ENCODE data around the gene MADD. TPM values are rescaled to one million over a fixed set of nuclear protein-coding genes. Genes with fewer than 3 reads are reported as not detected.
A peak's percentile ranks its signal among the peaks of the same experiment; 100 is the strongest.

The MADD gene
- total RNA-seq, 1 donor from 2014 or later: 40.9 TPM

- intact Hi-C loops (cut with micrococcal nuclease): no loop called here
- H3K4me3 ChIP-seq: peak overlapping the region; percentile 72
Measured at GRCh38 chr11:47353978-47354774, 84.2 kb downstream of the MADD start.

GRCh38 chr11:47354913-47355282 is 85.0 kb downstream of the MADD start:
- peaks cover 18% of the 10 kb centered on the region for H3K36me3 ChIP-seq
- peaks cover 25% of the 10 kb centered on the region for H3K4me1 ChIP-seq
- no peaks in the 10 kb centered on the region for H3K27me3 ChIP-seq (ENCODE audit: low read depth)
- H3K27ac ChIP-seq (replicated peaks): peak overlapping the region; percentile 97
- no peaks in the 10 kb centered on the region for H3K9me3 ChIP-seq (replicated peaks)
- TF ChIP-seq CTCF (IDR thresholded peaks at IDR 0.05; ENCODE audit: borderline replicate concordance): no peak
- intact Hi-C loops (cut with micrococcal nuclease): no loop called here
- no peak for DNase-seq
- peak overlapping the region; percentile 72 for H3K4me3 ChIP-seq

More at GRCh38 chr11:47353978-47354774, 84.2 kb downstream of the MADD start:
- Histone ChIP-seq H3K27ac (replicated peaks) (peak overlapping the region; percentile 97), H3K36me3 (peaks cover 23% of the 10 kb centered on the region), H3K4me1 (peaks cover 28% of the 10 kb centered on the region), H3K27me3 (ENCODE audit: low read depth) (no peaks in the 10 kb centered on the region), H3K9me3 (replicated peaks) (no peaks in the 10 kb centered on the region)
- TF ChIP-seq CTCF (IDR thresholded peaks at IDR 0.05; ENCODE audit: borderline replicate concordance): no peak
- DNase-seq: no peak

- Histone ChIP-seq H3K4me3 (peak overlapping the region; percentile 72), H3K9me3 (replicated peaks) (no peaks in the 10 kb centered on the region), H3K36me3 (peaks cover 12% of the 10 kb centered on the region), H3K4me1 (peaks cover 24% of the 10 kb centered on the region), H3K27ac (replicated peaks) (peak overlapping the region; percentile 97), H3K27me3 (ENCODE audit: low read depth) (no peaks in the 10 kb centered on the region)
- intact Hi-C loops (cut with micrococcal nuclease): no loop called here
- peak; percentile 96 for DNase-seq
- peak; percentile 93 for TF ChIP-seq CTCF (IDR thresholded peaks at IDR 0.05; ENCODE audit: borderline replicate concordance)
Measured at GRCh38 chr11:47355283-47356128, 85.6 kb downstream of the MADD start.

- H3K4me3 ChIP-seq: no peak overlapping the region
- peaks cover 26% of the 10 kb centered on the region for H3K4me1 ChIP-seq
- H3K27ac ChIP-seq (replicated peaks): peak overlapping the region; percentile 97
- H3K27me3 ChIP-seq (ENCODE audit: low read depth): no peaks in the 10 kb centered on the region
- no peaks in the 10 kb centered on the region for H3K9me3 ChIP-seq (replicated peaks)
- TF ChIP-seq CTCF (IDR thresholded peaks at IDR 0.05; ENCODE audit: borderline replicate concordance): no peak
- no peak for DNase-seq
- intact Hi-C loops (cut with micrococcal nuclease): no loop called here
- H3K36me3 ChIP-seq: peaks cover 3% of the 10 kb centered on the region
Measured at GRCh38 chr11:47356129-47356997, 86.4 kb downstream of the MADD start.

- no peaks in the 10 kb centered on the region for H3K36me3 ChIP-seq
- TF ChIP-seq CTCF (IDR thresholded peaks at IDR 0.05; ENCODE audit: borderline replicate concordance): no peak
- no peak overlapping the region for H3K27ac ChIP-seq (replicated peaks)
- no peak for DNase-seq
- H3K4me3 ChIP-seq: no peak overlapping the region
- peaks cover 27% of the 10 kb centered on the region for H3K4me1 ChIP-seq
- intact Hi-C loops (cut with micrococcal nuclease): no loop called here
- H3K9me3 ChIP-seq (replicated peaks): no peaks in the 10 kb centered on the region
- no peaks in the 10 kb centered on the region for H3K27me3 ChIP-seq (ENCODE audit: low read depth)
Measured at GRCh38 chr11:47356998-47357329, 87.0 kb downstream of the MADD start.

Data from left ventricle myocardium inferior (tissue), 1 donor.